MM.1S (cell line): ENCODE results near the gene RNASE7.

Experiments
- DNase-seq: peaks from one replicate; pipeline ENCODE4 v3.0.0-alpha.2; 2015
- H2AFZ ChIP-seq: fragments of 300-600 bp; sonication (generic); 2 replicates; pipeline ENCODE4 v1.6.0; 2016; ENCODE audit warnings: antibody characterized with exemption, low read length
- H3F3A ChIP-seq: fragments of 300-600 bp; sonication (generic); 2 replicates; pipeline ENCODE4 v1.6.1; 2016; ENCODE audit warnings: mild to moderate bottlenecking, antibody characterized with exemption, low read length, moderate library complexity, mixed read lengths; ENCODE audit not compliant: insufficient read depth
- H3K27ac ChIP-seq: fragments of 300-600 bp; sonication (generic); 2 replicates; pipeline ENCODE4 v1.5.1; 2016; ENCODE audit warnings: mild to moderate bottlenecking, low read length
- H3K27me3 ChIP-seq: fragments of 300-600 bp; sonication (generic); replicated peaks from 2 replicates; pipeline ENCODE4 v1.6.0; 2016; ENCODE audit warnings: low read length; ENCODE audit not compliant: insufficient read depth
- H3K36me3 ChIP-seq: fragments of 300-600 bp; sonication (generic); replicated peaks from 2 replicates; pipeline ENCODE4 v1.6.1; 2016; ENCODE audit warnings: mild to moderate bottlenecking, low read length, mixed read lengths; ENCODE audit not compliant: insufficient read depth
- H3K4me1 ChIP-seq: fragments of 300-600 bp; sonication (generic); 2 replicates; pipeline ENCODE4 v1.6.1; 2016; ENCODE audit warnings: low read length, mixed read lengths
- H3K4me2 ChIP-seq: fragments of 300-600 bp; sonication (generic); 2 replicates; pipeline ENCODE4 v1.6.0; 2016; ENCODE audit warnings: low read depth, low read length
- H3K4me3 ChIP-seq: fragments of 300-600 bp; sonication (generic); 2 replicates; pipeline ENCODE4 v1.5.1; 2016; ENCODE audit warnings: low read length, mixed read lengths
- H3K79me2 ChIP-seq: fragments of 300-600 bp; sonication (generic); 2 replicates; pipeline ENCODE4 v1.6.1; 2016; ENCODE audit warnings: mixed run types, low read length, mixed read lengths
- H3K9ac ChIP-seq: fragments of 300-600 bp; sonication (generic); 2 replicates; pipeline ENCODE4 v1.6.1; 2016; ENCODE audit warnings: low read length, mixed read lengths
- H3K9me2 ChIP-seq: fragments of 300-600 bp; sonication (generic); replicated peaks from 2 replicates; pipeline ENCODE4 v1.6.1; 2016; ENCODE audit warnings: mild to moderate bottlenecking, low read length, mixed read lengths; ENCODE audit not compliant: insufficient read depth
- H3K9me3 ChIP-seq: fragments of 300-600 bp; sonication (generic); replicated peaks from 2 replicates; pipeline ENCODE4 v1.6.1; 2016; ENCODE audit warnings: mild to moderate bottlenecking, low read length, mixed read lengths; ENCODE audit not compliant: insufficient read depth
- H4K20me1 ChIP-seq: fragments of 300-600 bp; sonication (generic); 2 replicates; pipeline ENCODE4 v1.6.1; 2016; ENCODE audit warnings: mild to moderate bottlenecking, low read length, moderate library complexity, mixed read lengths; ENCODE audit not compliant: insufficient read depth
- CTCF ChIP-seq: fragments of 300-600 bp; sonication (generic); IDR thresholded peaks from 2 replicates; pipeline ENCODE4 v1.5.1; 2016; ENCODE audit warnings: antibody characterized with exemption, low read length, mixed read lengths
- EZH2 ChIP-seq: fragments of 300-600 bp; sonication (generic); optimal IDR thresholded peaks from 2 replicates; pipeline ENCODE3; 2017; ENCODE audit warnings: low read depth, mild to moderate bottlenecking, antibody characterized with exemption, low read length, mixed read lengths
- EZH2phosphoT487 ChIP-seq: fragments of 300-600 bp; sonication (generic); IDR thresholded peaks from 2 replicates; pipeline ENCODE4 v1.6.1; 2018; ENCODE audit warnings: antibody characterized with exemption, low read length

The RNASE7 gene

DNA sequence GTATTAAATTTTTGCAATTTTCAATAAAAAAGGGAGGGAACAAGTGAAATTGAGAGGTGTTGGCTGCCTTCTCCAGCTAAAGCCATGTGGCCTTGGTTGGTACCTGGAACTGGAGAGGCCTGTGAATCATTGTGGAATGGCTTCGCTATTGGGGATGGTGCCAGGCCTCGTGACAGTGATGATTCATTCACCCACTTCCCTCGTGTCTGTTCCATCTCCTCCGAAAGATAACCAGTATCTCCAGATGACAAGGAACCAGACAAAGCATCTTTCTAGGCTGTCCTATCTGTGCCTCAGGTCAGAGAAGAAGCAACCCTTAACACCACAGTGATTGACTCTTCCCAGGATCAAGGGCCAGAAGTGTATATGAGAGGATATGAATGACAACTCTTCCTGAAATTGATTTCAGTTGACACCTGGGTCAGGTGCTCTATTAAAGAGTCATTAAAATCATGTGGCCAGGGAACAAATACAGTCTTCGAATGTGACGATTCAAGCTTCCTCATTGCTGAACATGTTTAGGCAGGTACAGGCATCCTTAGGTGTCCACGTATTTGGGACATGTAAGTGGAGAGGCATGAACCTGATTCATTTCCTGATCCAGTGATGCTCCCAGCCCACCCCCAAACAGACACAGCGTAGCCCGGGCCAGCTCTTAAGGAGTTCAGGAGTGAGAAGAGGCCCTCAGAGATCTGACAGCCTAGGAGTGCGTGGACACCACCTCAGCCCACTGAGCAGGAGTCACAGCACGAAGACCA, at the start of gene RNASE7:
Gene RNASE7, plus strand, starts transcription at position 687 of the 758 bp plus-strand sequence. CDS start 631 bp downstream, outside the sequence.
- no peak for TF ChIP-seq EZH2phosphoT487
- no peak for TF ChIP-seq CTCF
- no peak for TF ChIP-seq EZH2
- Histone ChIP-seq H3K4me3 (no peak within 1 kb of the TSS), H3F3A (no peaks in the 10 kb centered on the region), H2AFZ (no peak within 1 kb of the TSS), H3K4me2 (no peak within 1 kb of the TSS), H3K9ac (no peak within 1 kb of the TSS), H3K79me2 (no peaks in the 10 kb centered on the region), H3K9me2 (no peaks in the 10 kb centered on the region), H3K27ac (no peak within 1 kb of the TSS), H3K9me3 (no peaks in the 10 kb centered on the region), H4K20me1 (no peaks in the 10 kb centered on the region), H3K27me3 (no peaks in the 10 kb centered on the region), H3K4me1 (no peaks in the 10 kb centered on the region), H3K36me3 (no peaks in the 10 kb centered on the region)
- DNase-seq: no peak

DNA sequence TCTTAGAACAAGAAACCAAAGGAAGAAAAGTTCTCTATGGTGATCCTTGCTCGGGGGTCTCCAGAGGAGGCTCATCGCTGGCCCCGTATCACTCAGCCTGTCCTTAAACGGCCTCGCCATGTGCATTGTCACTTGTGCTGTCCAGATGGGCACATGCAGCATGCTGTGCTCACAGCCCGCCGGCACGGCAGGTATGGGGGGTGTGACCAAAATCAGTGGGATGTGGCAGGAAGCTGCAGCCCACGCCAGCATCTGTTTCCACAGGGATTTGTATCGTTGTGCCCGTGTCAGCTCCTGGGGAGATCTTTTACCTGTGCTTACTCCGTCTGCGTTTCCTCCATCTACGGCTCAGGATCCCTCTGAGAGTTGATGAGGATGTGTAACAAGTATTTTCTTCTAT, 45.6 kb upstream of the RNASE7 start:
- Histone ChIP-seq H2AFZ (no peak overlapping the region), H3K9ac (no peak overlapping the region), H3K4me2 (no peak overlapping the region), H3K4me3 (no peak overlapping the region), H3K4me1 (no peaks in the 10 kb centered on the region), H3K36me3 (no peaks in the 10 kb centered on the region), H3F3A (no peaks in the 10 kb centered on the region), H4K20me1 (no peaks in the 10 kb centered on the region), H3K9me2 (no peaks in the 10 kb centered on the region), H3K79me2 (peaks cover 4% of the 10 kb centered on the region), H3K27ac (no peak overlapping the region), H3K27me3 (no peaks in the 10 kb centered on the region), H3K9me3 (no peaks in the 10 kb centered on the region)
- DNase-seq: no peak
- TF ChIP-seq EZH2phosphoT487: no peak
- no peak for TF ChIP-seq CTCF
- TF ChIP-seq EZH2: no peak

DNA sequence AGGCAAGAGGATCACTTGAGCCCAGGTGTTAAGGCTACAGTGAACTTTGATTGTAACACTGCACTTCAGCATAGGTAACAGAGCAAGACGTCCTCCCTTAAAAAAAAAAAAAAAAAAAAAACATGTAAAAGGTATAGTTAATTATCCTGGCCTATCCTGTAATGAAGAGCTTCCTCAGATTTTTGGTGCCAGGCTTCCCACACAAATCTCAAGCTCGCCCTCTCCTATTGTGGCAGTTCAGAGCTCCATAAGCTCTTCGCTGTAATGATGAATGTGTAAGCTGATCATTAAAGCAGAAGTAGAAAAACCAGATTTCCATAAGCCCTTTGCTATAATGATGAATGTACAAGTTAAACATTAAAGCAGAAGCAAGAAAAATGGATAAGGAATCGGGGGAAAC, 45.0 kb upstream of the RNASE7 start:
- no peak for DNase-seq
- H3K27me3 ChIP-seq: no peaks in the 10 kb centered on the region

More for the DNA sequence above, 45.0 kb upstream of the RNASE7 start:
- Histone ChIP-seq H2AFZ (no peak overlapping the region), H3K4me2 (no peak overlapping the region), H3K79me2 (no peaks in the 10 kb centered on the region), H3K36me3 (no peaks in the 10 kb centered on the region), H3F3A (no peaks in the 10 kb centered on the region), H3K9me2 (no peaks in the 10 kb centered on the region), H3K9ac (no peak overlapping the region), H3K4me3 (no peak overlapping the region), H3K27ac (no peak overlapping the region), H4K20me1 (no peaks in the 10 kb centered on the region), H3K4me1 (no peaks in the 10 kb centered on the region), H3K9me3 (no peaks in the 10 kb centered on the region)
- no peak for TF ChIP-seq EZH2phosphoT487
- TF ChIP-seq CTCF: no peak
- no peak for TF ChIP-seq EZH2
